ENCODE measurements around the gene TRPV6. TPM values are rescaled to one million over a fixed set of nuclear protein-coding genes. Genes with fewer than 3 reads are reported as not detected.

Gene TRPV6
- total RNA-seq, 1 experiment from 2014 or later: 4.0 TPM

DNA sequence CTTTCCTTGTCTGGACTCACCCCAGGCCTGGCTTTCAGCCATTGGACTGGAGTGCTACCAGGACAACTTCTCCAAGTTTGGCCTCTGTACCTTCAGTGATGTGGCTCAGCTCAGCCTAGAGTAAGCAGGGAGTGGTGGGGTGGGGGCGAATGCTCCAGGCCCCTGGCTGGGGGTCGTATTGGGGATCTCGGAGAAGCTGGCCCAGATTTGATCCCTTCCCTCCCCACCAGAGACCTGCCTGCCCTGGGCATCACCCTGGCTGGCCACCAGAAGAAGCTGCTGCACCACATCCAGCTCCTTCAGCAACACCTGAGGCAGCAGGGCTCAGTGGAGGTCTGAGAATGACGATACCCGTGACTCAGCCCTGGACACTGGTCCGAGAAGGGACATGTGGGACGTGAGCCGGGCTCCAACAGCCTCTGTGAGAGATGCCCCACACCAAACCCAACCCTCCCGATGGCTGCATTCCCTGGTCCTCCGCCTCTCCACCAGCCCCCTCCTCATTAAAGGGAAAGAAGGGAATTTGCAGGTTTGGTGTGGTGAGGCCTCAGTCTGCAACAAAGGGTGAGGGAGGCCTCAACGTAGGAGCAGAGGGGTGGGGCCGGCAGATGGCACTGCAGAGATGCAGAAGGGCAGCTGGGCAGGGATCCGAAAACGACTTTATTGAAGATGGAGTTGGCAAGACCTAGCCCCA, 14.8 kb downstream of the TRPV6 start:
- intact Hi-C loops (cut with micrococcal nuclease; ENCODE audit: unreplicated experiment): no loop called here
- ChIA-PET CTCF (interaction anchor here (0.6 to 1.0 kb wide), 2 partner anchors 132 to 361 kb away, joined by 3 read pairs; no protein-coding TSS in a partner anchor), POLR2A (no interaction called here)
- no peaks in the 10 kb centered on the region for H3K9me3 ChIP-seq
- no peaks in the 10 kb centered on the region for H3K9me3 Mint-ChIP-seq (ENCODE audit: unreplicated experiment)
- no peaks in the 10 kb centered on the region for H3K4me1 ChIP-seq
- H3K4me3 Mint-ChIP-seq (ENCODE audit: unreplicated experiment): no peak overlapping the region
- no peak overlapping the region for H3K27ac Mint-ChIP-seq (ENCODE audit: unreplicated experiment)
- H3K27me3 ChIP-seq (replicated peaks; ENCODE audit: control insufficient read depth, insufficient read depth, low read length): no peaks in the 10 kb centered on the region
- H3K4me3 ChIP-seq (ENCODE audit: low read depth, low read length): no peak overlapping the region
- H3K27me3 Mint-ChIP-seq (ENCODE audit: insufficient read depth, unreplicated experiment): no peaks in the 10 kb centered on the region
- no TSS peak for BruUV-seq (replicated peaks)
- no peaks in the 10 kb centered on the region for H3K36me3 Mint-ChIP-seq (ENCODE audit: insufficient read depth, unreplicated experiment)
- peak in 1 of 2 experiments; percentile 35 for DNase-seq
- H3K36me3 ChIP-seq (ENCODE audit: control insufficient read depth, insufficient read depth, low read length): no peaks in the 10 kb centered on the region
- no peaks in the 10 kb centered on the region for H3K4me1 Mint-ChIP-seq (ENCODE audit: low read depth, unreplicated experiment)
- TF ChIP-seq, protein P1, sequence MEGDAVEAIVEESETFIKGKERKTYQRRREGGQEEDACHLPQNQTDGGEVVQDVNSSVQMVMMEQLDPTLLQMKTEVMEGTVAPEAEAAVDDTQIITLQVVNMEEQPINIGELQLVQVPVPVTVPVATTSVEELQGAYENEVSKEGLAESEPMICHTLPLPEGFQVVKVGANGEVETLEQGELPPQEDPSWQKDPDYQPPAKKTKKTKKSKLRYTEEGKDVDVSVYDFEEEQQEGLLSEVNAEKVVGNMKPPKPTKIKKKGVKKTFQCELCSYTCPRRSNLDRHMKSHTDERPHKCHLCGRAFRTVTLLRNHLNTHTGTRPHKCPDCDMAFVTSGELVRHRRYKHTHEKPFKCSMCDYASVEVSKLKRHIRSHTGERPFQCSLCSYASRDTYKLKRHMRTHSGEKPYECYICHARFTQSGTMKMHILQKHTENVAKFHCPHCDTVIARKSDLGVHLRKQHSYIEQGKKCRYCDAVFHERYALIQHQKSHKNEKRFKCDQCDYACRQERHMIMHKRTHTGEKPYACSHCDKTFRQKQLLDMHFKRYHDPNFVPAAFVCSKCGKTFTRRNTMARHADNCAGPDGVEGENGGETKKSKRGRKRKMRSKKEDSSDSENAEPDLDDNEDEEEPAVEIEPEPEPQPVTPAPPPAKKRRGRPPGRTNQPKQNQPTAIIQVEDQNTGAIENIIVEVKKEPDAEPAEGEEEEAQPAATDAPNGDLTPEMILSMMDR (IDR thresholded peaks at IDR 0.05; ENCODE audit: insufficient read depth in 1 of 2, low read depth in 1 of 2, low read length in 1 of 2, severe bottlenecking in 1 of 2, unreplicated experiment in 1 of 2): no peak

DNA sequence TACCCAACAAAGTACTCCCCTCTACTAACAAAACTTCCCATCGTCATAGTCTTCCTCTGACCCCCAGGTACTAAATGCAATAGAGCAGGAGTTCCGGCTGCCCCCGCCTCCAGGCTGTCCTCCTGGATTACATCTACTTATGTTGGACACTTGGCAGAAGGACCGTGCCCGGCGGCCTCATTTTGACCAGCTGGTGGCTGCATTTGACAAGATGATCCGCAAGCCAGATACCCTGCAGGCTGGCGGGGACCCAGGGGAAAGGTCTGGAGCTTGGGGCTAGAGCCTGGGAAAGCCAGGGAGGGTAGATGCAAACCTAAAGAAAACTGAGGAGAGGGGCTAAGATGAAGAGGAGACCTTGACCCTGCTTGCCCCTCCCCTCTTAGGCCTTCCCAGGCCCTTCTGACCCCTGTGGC, 15.4 kb downstream of the TRPV6 start:
- no peaks in the 10 kb centered on the region for H3K36me3 Mint-ChIP-seq (ENCODE audit: insufficient read depth, unreplicated experiment)
- no peaks in the 10 kb centered on the region for H3K27me3 Mint-ChIP-seq (ENCODE audit: insufficient read depth, unreplicated experiment)
- BruUV-seq (replicated peaks): no TSS peak
- CTCF ChIA-PET: interaction anchor here (1.0 kb wide), 1 partner anchor 133 kb away, joined by 3 read pairs; no protein-coding TSS in a partner anchor
- Histone ChIP-seq H3K4me1 (no peaks in the 10 kb centered on the region), H3K9me3 (no peaks in the 10 kb centered on the region), H3K27me3 (replicated peaks; ENCODE audit: control insufficient read depth, insufficient read depth, low read length) (no peaks in the 10 kb centered on the region), H3K4me3 (ENCODE audit: low read depth, low read length) (no peak overlapping the region), H3K36me3 (ENCODE audit: control insufficient read depth, insufficient read depth, low read length) (no peaks in the 10 kb centered on the region)
- no peaks in the 10 kb centered on the region for H3K9me3 Mint-ChIP-seq (ENCODE audit: unreplicated experiment)
- TF ChIP-seq, protein P1 (IDR thresholded peaks at IDR 0.05; ENCODE audit: insufficient read depth in 1 of 2, low read depth in 1 of 2, low read length in 1 of 2, severe bottlenecking in 1 of 2, unreplicated experiment in 1 of 2): no peak
- no peaks in the 10 kb centered on the region for H3K4me1 Mint-ChIP-seq (ENCODE audit: low read depth, unreplicated experiment)
- no peak overlapping the region for H3K27ac Mint-ChIP-seq (ENCODE audit: unreplicated experiment)
- intact Hi-C loops (cut with micrococcal nuclease; ENCODE audit: unreplicated experiment): no loop called here
- no peak overlapping the region for H3K4me3 Mint-ChIP-seq (ENCODE audit: unreplicated experiment)
- POLR2A ChIA-PET: no interaction called here
- DNase-seq: peak in 1 of 2 experiments; percentile 23

DNA sequence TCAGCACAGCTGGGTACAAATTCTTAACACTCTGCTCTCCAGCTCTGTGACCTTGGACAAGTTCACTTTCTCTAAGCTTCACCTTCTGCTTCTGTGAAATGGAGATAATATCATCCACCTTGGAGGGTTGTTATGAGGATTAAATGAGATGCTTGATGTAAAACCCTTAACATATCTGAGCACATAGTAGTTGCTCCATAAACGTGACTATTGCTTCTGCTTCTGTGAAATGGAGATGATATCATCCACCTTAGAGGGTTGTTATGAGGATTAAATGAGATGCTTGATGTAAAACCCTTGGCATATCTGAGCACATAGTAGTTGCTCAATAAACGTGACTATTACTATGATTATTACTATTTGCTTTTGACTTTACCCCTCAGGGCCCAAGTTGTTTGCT, 16.1 kb downstream of the TRPV6 start:
- Mint-ChIP-seq H3K4me3 (ENCODE audit: unreplicated experiment) (no peak overlapping the region), H3K36me3 (ENCODE audit: insufficient read depth, unreplicated experiment) (no peaks in the 10 kb centered on the region), H3K27me3 (ENCODE audit: insufficient read depth, unreplicated experiment) (no peaks in the 10 kb centered on the region), H3K9me3 (ENCODE audit: unreplicated experiment) (no peaks in the 10 kb centered on the region), H3K4me1 (ENCODE audit: low read depth, unreplicated experiment) (no peaks in the 10 kb centered on the region), H3K27ac (ENCODE audit: unreplicated experiment) (no peak overlapping the region)
- BruUV-seq (replicated peaks): no TSS peak
- POLR2A ChIA-PET: no interaction called here
- DNase-seq: no peak
- intact Hi-C loops (cut with micrococcal nuclease; ENCODE audit: unreplicated experiment): no loop called here
- Histone ChIP-seq H3K27me3 (replicated peaks; ENCODE audit: control insufficient read depth, insufficient read depth, low read length) (no peaks in the 10 kb centered on the region), H3K36me3 (ENCODE audit: control insufficient read depth, insufficient read depth, low read length) (no peaks in the 10 kb centered on the region), H3K9me3 (no peaks in the 10 kb centered on the region), H3K4me1 (no peaks in the 10 kb centered on the region), H3K4me3 (ENCODE audit: low read depth, low read length) (no peak overlapping the region)
- TF ChIP-seq, protein P1 (IDR thresholded peaks at IDR 0.05; ENCODE audit: insufficient read depth in 1 of 2, low read depth in 1 of 2, low read length in 1 of 2, severe bottlenecking in 1 of 2, unreplicated experiment in 1 of 2): no peak
- CTCF ChIA-PET: no interaction called here

Data from Caco-2 (cell line).